Measurements from ENCODE around the gene PLA2G5. TPM values are rescaled to one million over a fixed set of nuclear protein-coding genes. Genes with fewer than 3 reads are reported as not detected.

PLA2G5 gene
- polyA plus RNA-seq, 3 donors = not detected

DNA sequence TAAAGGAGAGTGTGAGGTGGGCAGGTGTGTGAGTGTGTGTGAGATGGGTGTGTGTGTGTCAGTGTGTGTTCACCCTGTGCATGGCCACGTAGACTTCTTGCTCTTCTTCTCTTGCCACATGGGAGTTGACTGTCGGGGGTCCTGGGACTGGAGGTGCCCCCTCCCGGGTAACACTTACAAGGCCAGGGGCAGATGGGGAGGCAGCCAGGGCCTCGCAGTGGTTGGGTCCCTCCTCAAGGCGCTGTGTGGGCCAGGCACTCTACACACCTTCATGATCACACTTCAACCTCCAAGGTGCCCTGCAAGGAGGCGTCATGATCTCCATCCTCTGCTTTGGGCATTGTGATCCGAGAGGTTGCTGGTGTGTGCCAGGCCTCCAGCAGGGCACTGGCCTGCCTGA is 71.5 kb downstream of the PLA2G5 start:
- Histone ChIP-seq H3K4me2 (replicated peaks; ENCODE audit: extremely low read depth, low read length, poor library complexity, severe bottlenecking) (no peak overlapping the region), H2AFZ (ENCODE audit: insufficient read depth, low read depth, low read length, poor library complexity, severe bottlenecking) (no peak overlapping the region), H3K27ac (ENCODE audit: low read depth in 1 of 2, low read length in 2 of 2) (no peak overlapping the region), H3K79me2 (ENCODE audit: insufficient read depth, low read length) (no peaks in the 10 kb centered on the region), H3K9me3 (replicated peaks in 1 of 2; ENCODE audit: control insufficient read depth in 1 of 2, insufficient read depth in 1 of 2, low read length in 2 of 2) (no peaks in the 10 kb centered on the region), H3K4me1 (ENCODE audit: control insufficient read depth in 1 of 2, insufficient read depth in 2 of 2, low read length in 2 of 2) (no peaks in the 10 kb centered on the region), H3K36me3 (replicated peaks in 1 of 2; ENCODE audit: control insufficient read depth in 1 of 2, insufficient read depth in 2 of 2, low read length in 2 of 2) (no peaks in the 10 kb centered on the region), H3K4me3 (replicated peaks in 1 of 3; ENCODE audit: low read depth in 2 of 3, low read length in 3 of 3) (no peak overlapping the region), H3K9ac (ENCODE audit: insufficient read depth, low read length, poor library complexity, severe bottlenecking) (no peak overlapping the region), H3K27me3 (ENCODE audit: control insufficient read depth in 2 of 2, insufficient read depth in 2 of 2, low read length in 2 of 2) (no peaks in the 10 kb centered on the region), H4K20me1 (ENCODE audit: insufficient read depth, low read length) (no peaks in the 10 kb centered on the region)
- TF ChIP-seq, protein P1, sequence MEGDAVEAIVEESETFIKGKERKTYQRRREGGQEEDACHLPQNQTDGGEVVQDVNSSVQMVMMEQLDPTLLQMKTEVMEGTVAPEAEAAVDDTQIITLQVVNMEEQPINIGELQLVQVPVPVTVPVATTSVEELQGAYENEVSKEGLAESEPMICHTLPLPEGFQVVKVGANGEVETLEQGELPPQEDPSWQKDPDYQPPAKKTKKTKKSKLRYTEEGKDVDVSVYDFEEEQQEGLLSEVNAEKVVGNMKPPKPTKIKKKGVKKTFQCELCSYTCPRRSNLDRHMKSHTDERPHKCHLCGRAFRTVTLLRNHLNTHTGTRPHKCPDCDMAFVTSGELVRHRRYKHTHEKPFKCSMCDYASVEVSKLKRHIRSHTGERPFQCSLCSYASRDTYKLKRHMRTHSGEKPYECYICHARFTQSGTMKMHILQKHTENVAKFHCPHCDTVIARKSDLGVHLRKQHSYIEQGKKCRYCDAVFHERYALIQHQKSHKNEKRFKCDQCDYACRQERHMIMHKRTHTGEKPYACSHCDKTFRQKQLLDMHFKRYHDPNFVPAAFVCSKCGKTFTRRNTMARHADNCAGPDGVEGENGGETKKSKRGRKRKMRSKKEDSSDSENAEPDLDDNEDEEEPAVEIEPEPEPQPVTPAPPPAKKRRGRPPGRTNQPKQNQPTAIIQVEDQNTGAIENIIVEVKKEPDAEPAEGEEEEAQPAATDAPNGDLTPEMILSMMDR (IDR thresholded peaks at IDR 0.05) = no peak
- no peak overlapping the region for H3K27ac Mint-ChIP-seq
- intact Hi-C loops (cut with micrococcal nuclease) = no loop called here
- no peaks in the 10 kb centered on the region for H3K36me3 Mint-ChIP-seq
- peaks cover 5 to 15% (median 6%) of the 10 kb centered on the region in 3 donors for H3K27me3 Mint-ChIP-seq (ENCODE audit: low read depth in 3 of 3)
- H3K4me1 Mint-ChIP-seq = no peaks in the 10 kb centered on the region
- no peak for DNase-seq
- 92% methylated on average over 4 of the region's 7 CpGs for WGBS (ENCODE audit: insufficient coverage)
- no peaks in the 10 kb centered on the region for H3K9me3 Mint-ChIP-seq
- H3K4me3 Mint-ChIP-seq = no peak overlapping the region

Other genes with a start within 250 kb of the PLA2G5 start
- gene OTUD3, start 187.8 kb upstream of the PLA2G5 start, polyA plus RNA-seq = 1 to 10 TPM in 2 of 3 donors, under 1 TPM in 1; 0.05 to 3.8 (median 1.2) TPM
- not detected for gene PLA2G2E, start 146.6 kb upstream of the PLA2G5 start, polyA plus RNA-seq
- gene PLA2G2A, start 90.6 kb upstream of the PLA2G5 start, polyA plus RNA-seq = not detected
- under 1 TPM in 2 of 3 donors, not detected in 1; 0.08 TPM for gene PLA2G2D, start 49.3 kb downstream of the PLA2G5 start, polyA plus RNA-seq
- gene PLA2G2F, start 69.1 kb downstream of the PLA2G5 start, polyA plus RNA-seq = not detected
- gene UBXN10, start 115.9 kb downstream of the PLA2G5 start, polyA plus RNA-seq = under 1 TPM; 0.16 to 0.82 (median 0.30) TPM
- gene PLA2G2C, start 116.3 kb downstream of the PLA2G5 start, polyA plus RNA-seq = under 1 TPM in 2 of 3 donors, not detected in 1; 0.07 to 0.40 TPM
- gene VWA5B1, start 220.7 kb downstream of the PLA2G5 start, polyA plus RNA-seq = not detected